ENCODE measurements around the gene AKAP1.

GRCh38 chr17:57092779-57093178 lies 7.7 kb downstream of the AKAP1 start:
- TF ChIP-seq, protein P1, sequence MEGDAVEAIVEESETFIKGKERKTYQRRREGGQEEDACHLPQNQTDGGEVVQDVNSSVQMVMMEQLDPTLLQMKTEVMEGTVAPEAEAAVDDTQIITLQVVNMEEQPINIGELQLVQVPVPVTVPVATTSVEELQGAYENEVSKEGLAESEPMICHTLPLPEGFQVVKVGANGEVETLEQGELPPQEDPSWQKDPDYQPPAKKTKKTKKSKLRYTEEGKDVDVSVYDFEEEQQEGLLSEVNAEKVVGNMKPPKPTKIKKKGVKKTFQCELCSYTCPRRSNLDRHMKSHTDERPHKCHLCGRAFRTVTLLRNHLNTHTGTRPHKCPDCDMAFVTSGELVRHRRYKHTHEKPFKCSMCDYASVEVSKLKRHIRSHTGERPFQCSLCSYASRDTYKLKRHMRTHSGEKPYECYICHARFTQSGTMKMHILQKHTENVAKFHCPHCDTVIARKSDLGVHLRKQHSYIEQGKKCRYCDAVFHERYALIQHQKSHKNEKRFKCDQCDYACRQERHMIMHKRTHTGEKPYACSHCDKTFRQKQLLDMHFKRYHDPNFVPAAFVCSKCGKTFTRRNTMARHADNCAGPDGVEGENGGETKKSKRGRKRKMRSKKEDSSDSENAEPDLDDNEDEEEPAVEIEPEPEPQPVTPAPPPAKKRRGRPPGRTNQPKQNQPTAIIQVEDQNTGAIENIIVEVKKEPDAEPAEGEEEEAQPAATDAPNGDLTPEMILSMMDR (IDR thresholded peaks at IDR 0.05; ENCODE audit: low read depth, low read length), result no peak
- TF ChIP-seq POLR2A (IDR thresholded peaks at IDR 0.05; ENCODE audit: extremely low read depth, insufficient read length) (no peak), MYC (IDR thresholded peaks at IDR 0.05; ENCODE audit: low read depth, low read length) (no peak)
- TF ChIP-seq, protein P2, sequence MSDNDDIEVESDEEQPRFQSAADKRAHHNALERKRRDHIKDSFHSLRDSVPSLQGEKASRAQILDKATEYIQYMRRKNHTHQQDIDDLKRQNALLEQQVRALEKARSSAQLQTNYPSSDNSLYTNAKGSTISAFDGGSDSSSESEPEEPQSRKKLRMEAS (IDR thresholded peaks at IDR 0.05; ENCODE audit: low read depth, low read length), result no peak

Data from NB4 (cell line).